BJ (cell line): ENCODE data around the gene ANP32B. TPM values are rescaled to one million over a fixed set of nuclear protein-coding genes. Genes with fewer than 3 reads are reported as not detected.

Source experiments
- CTCF ChIA-PET: fragments of 350-600 bp; formaldehyde crosslinking; extraction: SDS; loops from one replicate; lab custom pipeline; 2021; ENCODE audit warnings: antibody characterized with exemption, inconsistent platforms; lab: Yijun Ruan, JAX
- POLR2A ChIA-PET: fragments of 300-600 bp; sonication (Branson Sonifier 250); formaldehyde crosslinking; extraction: SDS; loops from one replicate; lab custom pipeline; 2021; ENCODE audit warnings: antibody characterized with exemption; lab: Charles Lee
- DNase-seq: peaks from one replicate; pipeline ENCODE4 v3.0.0-alpha.2; 2011; ENCODE audit warnings: low read depth
- H3K27me3 ChIP-seq: 2 replicates; pipeline ENCODE4 v1.6.0; 2011; ENCODE audit warnings: low read length; ENCODE audit not compliant: control insufficient read depth, insufficient read depth
- H3K36me3 ChIP-seq: 2 replicates; pipeline ENCODE4 v1.5.1; 2011; ENCODE audit warnings: low read length; ENCODE audit not compliant: control insufficient read depth, insufficient read depth
- H3K4me3 ChIP-seq: 2 replicates; pipeline ENCODE4 v1.5.1; 2011; ENCODE audit warnings: low read depth, mild to moderate bottlenecking, control low read depth, low read length
- polyA minus RNA-seq: library from RNA; depleted of rRNA, polyadenylated mRNA; stranded (reverse); fragments of >200 nt; gene quantifications from 2 replicates; pipeline ENCODE4 v1.2.3, GENCODE V29; 2011; rRNA and poly(A)+ RNA removed
- polyA plus RNA-seq: library from polyadenylated mRNA; depleted of rRNA; stranded (reverse); fragments of >200 nt; gene quantifications from 2 replicates; pipeline ENCODE4 v1.2.3, GENCODE V29; 2011; rRNA removed
- TF ChIP-seq, protein P1 (sequence below): IDR thresholded peaks from 2 replicates; pipeline ENCODE4 v1.5.1; 2011; ENCODE audit warnings: low read depth, mild to moderate bottlenecking, control low read depth, inconsistent platforms, low read length, moderate library complexity; ENCODE audit not compliant: insufficient read depth

The ANP32B gene
- polyA plus RNA-seq: 18.3 and 40.5 TPM in 2 replicates
- 15.9 and 21.7 TPM in 2 replicates for polyA minus RNA-seq

DNA sequence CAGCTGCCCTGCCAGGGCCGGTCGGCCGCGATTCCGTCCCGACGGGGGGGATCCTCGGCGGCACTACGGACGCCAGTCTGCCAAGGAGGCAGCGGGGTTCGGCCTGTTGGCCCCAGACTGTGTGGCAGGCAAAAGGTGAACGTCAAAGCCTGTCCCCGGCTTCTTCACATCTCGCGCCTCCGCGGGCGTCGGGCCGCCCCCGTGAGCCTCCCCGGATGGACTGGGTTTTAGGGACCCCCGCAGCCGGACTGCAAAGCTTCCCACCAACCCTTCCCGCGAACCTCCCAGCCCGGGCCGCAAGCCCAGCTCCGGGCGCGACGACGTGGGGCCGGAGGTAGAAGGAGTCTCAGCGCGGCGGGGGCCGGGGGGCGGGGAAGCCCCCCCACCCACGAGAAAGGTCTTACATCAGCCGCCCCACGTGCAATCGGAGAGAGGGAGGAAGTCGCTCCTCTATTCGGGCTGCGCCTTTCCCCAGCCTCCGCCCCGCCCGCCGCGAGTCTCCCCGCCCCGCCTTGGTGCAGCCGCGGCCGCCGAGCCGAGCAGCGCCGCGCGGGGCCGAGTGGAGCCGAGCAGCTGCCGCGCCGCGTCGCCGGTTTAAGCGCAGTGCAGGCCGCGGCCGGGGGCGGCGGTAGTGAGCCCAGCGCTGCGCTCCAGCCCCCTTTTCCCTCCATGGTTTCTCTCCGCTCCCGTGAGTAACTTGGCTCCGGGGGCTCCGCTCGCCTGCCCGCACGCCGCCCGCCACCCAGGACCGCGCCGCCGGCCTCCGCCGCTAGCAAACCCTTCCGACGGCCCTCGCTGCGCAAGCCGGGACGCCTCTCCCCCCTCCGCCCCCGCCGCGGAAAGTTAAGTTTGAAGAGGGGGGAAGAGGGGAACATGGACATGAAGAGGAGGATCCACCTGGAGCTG, at the start of gene ANP32B:
Gene ANP32B (plus strand): TSS at position 659 of the 906 bp plus-strand sequence. CDS start 215 bp downstream, at position 874.
- no peaks in the 10 kb centered on the region; the same call in 1 of the 2 replicates for H3K27me3 ChIP-seq
- no peaks in the 10 kb centered on the region for H3K36me3 ChIP-seq
- ChIA-PET CTCF (interaction anchor here (0.5 to 5.3 kb wide), 27 partner anchors 9 to 286 kb away, joined by 3 to 19 read pairs (median 4); partner anchors contain the start of genes TBC1D2, TRMO and XPA), POLR2A (interaction anchor here (0.6 kb wide), 3 partner anchors 92 to 503 kb away, joined by 3 to 8 read pairs (median 4); no protein-coding TSS in a partner anchor)
- peak within 1 kb of the TSS; percentile 88 for H3K4me3 ChIP-seq
- peak; percentile 54 for DNase-seq
- TF ChIP-seq, protein P1, sequence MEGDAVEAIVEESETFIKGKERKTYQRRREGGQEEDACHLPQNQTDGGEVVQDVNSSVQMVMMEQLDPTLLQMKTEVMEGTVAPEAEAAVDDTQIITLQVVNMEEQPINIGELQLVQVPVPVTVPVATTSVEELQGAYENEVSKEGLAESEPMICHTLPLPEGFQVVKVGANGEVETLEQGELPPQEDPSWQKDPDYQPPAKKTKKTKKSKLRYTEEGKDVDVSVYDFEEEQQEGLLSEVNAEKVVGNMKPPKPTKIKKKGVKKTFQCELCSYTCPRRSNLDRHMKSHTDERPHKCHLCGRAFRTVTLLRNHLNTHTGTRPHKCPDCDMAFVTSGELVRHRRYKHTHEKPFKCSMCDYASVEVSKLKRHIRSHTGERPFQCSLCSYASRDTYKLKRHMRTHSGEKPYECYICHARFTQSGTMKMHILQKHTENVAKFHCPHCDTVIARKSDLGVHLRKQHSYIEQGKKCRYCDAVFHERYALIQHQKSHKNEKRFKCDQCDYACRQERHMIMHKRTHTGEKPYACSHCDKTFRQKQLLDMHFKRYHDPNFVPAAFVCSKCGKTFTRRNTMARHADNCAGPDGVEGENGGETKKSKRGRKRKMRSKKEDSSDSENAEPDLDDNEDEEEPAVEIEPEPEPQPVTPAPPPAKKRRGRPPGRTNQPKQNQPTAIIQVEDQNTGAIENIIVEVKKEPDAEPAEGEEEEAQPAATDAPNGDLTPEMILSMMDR: peak; percentile 61

GRCh38 chr9:97934321-97935115, 48.6 kb upstream of the ANP32B start:
- no peak overlapping the region for H3K4me3 ChIP-seq
- TF ChIP-seq, protein P1: no peak
- ChIA-PET POLR2A (no interaction called here), CTCF (interaction anchor here (4.5 kb wide), 1 partner anchor 11 kb away, joined by 27 read pairs; the partner anchor contains the start of gene TRMO)
- H3K36me3 ChIP-seq: no peaks in the 10 kb centered on the region
- no peak for DNase-seq
- H3K27me3 ChIP-seq: peaks cover 25% of the 10 kb centered on the region

- DNase-seq: no peak
- Histone ChIP-seq H3K36me3 (no peaks in the 10 kb centered on the region), H3K27me3 (peaks cover 26% of the 10 kb centered on the region), H3K4me3 (no peak overlapping the region)
- ChIA-PET POLR2A (no interaction called here), CTCF (interaction anchor here (1.7 to 4.5 kb wide), 2 partner anchors 12 to 15 kb away, joined by 4 to 27 read pairs; partner anchors contain the start of gene TRMO)
- TF ChIP-seq, protein P1: no peak
These were observed 47.9 kb upstream of the ANP32B start for GRCh38 chr9:97935276-97935675.

DNA sequence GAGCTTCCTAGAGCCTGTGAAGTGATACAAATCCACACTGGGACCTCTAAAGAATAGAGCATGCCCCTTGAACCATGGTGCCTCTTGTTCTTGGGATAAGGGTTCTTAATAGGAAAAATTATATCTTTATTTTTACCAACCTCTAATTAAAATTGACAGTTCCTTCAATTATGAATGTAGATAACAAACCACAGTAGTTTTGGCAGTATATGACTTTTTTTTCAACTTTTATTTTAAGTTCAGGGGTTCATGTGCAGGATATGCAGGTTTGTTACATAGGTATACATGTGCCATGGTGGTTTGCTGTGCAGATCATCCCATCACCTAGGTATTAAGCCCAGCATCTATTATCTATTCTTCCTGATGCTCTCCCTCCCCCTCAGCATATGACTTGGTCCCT, 46.1 kb upstream of the ANP32B start:
- DNase-seq: no peak
- ChIA-PET POLR2A (no interaction called here), CTCF (interaction anchor here (4.5 kb wide), 1 partner anchor 14 kb away, joined by 27 read pairs; the partner anchor contains the start of gene TRMO)
- H3K4me3 ChIP-seq: no peak overlapping the region
- TF ChIP-seq, protein P1: no peak
- H3K27me3 ChIP-seq: peaks cover 32% of the 10 kb centered on the region
- H3K36me3 ChIP-seq: no peaks in the 10 kb centered on the region
